ENCODE measurements around the gene DEFB132. TPM values are rescaled to one million over a fixed set of nuclear protein-coding genes. Genes with fewer than 3 reads are reported as not detected.

The DEFB132 gene, protein sequence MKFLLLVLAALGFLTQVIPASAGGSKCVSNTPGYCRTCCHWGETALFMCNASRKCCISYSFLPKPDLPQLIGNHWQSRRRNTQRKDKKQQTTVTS
- total RNA-seq, result not detected in 2 replicates

DNA sequence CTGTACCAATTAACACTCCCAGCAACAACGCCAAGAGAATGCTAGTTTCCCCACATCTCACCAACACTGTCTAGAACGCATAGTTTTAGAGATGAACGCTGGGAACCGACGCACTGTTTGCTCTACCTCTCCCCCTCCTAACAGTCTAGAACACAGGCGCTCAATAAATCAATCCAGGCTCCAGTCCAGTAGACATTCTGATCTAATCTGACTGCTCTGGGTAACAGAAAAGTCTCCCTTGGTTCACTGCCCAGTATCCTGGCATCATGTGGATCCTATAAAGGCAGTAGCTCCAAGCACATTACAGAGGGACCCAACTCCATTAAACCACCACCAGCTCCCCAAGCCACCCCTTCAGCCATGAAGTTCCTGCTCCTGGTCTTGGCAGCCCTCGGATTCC lies at the start of gene DEFB132:
TSS of gene DEFB132 (plus strand) at position 306 of the 400 bp plus-strand sequence. CDS start at position 361, 55 bp downstream.
- Histone ChIP-seq H3K36me3 (ENCODE audit: insufficient read depth, low read length) (no peaks in the 10 kb centered on the region), H3K79me2 (ENCODE audit: insufficient read depth, low read length) (no peaks in the 10 kb centered on the region), H3K27ac (ENCODE audit: low read depth, low read length) (no peak within 1 kb of the TSS), H3K9me3 (ENCODE audit: low read depth, low read length) (no peaks in the 10 kb centered on the region), H4K20me1 (ENCODE audit: insufficient read depth, low read length) (no peaks in the 10 kb centered on the region), H3K4me3 (ENCODE audit: insufficient read depth, low read length) (no peak within 1 kb of the TSS), H2AFZ (ENCODE audit: low read length) (no peak within 1 kb of the TSS), H3K27me3 (ENCODE audit: insufficient read depth, low read length) (peaks cover 12% of the 10 kb centered on the region), H3K4me2 (ENCODE audit: insufficient read depth, low read length) (no peak within 1 kb of the TSS), H3K4me1 (ENCODE audit: insufficient read depth, low read length) (no peaks in the 10 kb centered on the region)
- no peak for DNase-seq (ENCODE audit: insufficient read length, low spot score, missing footprints)
- TF ChIP-seq CTCF (IDR thresholded peaks at IDR 0.05; ENCODE audit: extremely low read depth, low read depth, low read length), result no peak

DNA sequence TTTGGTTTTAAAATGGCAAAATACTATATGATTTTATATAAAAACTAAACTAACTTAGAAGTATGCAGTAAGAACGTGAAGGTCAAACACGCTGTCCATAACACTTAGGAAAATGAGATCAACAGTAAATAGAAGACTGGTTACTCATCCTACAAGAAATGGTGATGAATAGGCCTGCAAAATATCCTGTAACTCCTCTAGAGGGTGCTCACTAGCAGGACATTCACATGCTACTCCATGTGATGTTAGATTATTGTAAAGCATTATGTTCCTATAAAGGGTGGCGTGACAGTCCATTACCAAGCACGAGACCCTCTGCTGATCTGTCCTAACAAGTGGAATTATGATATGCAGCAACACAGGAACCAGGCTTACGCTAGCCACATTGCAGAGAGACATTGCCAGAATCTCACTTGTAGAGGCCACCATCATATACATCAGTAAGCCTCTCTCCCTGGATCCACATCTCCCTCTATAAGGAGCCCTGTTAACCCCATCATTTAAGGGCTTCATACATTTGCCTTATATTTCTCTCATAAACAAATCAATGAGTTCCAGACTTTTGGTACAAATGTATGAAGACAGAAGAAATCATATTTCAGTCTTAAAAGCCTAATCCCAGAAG lies 48.5 kb upstream of the DEFB132 start:
- Histone ChIP-seq H3K27ac (ENCODE audit: low read depth, low read length) (no peak overlapping the region), H3K4me2 (ENCODE audit: insufficient read depth, low read length) (no peak overlapping the region), H3K4me3 (ENCODE audit: insufficient read depth, low read length) (no peak overlapping the region), H2AFZ (ENCODE audit: low read length) (no peak overlapping the region), H4K20me1 (ENCODE audit: insufficient read depth, low read length) (no peaks in the 10 kb centered on the region), H3K27me3 (ENCODE audit: insufficient read depth, low read length) (peaks cover 22% of the 10 kb centered on the region), H3K79me2 (ENCODE audit: insufficient read depth, low read length) (no peaks in the 10 kb centered on the region), H3K36me3 (ENCODE audit: insufficient read depth, low read length) (no peaks in the 10 kb centered on the region), H3K4me1 (ENCODE audit: insufficient read depth, low read length) (no peaks in the 10 kb centered on the region), H3K9me3 (ENCODE audit: low read depth, low read length) (no peaks in the 10 kb centered on the region)
- TF ChIP-seq CTCF (IDR thresholded peaks at IDR 0.05; ENCODE audit: extremely low read depth, low read depth, low read length), result peak; percentile 68
- DNase-seq (ENCODE audit: insufficient read length, low spot score, missing footprints), result peak; percentile 60

DNA sequence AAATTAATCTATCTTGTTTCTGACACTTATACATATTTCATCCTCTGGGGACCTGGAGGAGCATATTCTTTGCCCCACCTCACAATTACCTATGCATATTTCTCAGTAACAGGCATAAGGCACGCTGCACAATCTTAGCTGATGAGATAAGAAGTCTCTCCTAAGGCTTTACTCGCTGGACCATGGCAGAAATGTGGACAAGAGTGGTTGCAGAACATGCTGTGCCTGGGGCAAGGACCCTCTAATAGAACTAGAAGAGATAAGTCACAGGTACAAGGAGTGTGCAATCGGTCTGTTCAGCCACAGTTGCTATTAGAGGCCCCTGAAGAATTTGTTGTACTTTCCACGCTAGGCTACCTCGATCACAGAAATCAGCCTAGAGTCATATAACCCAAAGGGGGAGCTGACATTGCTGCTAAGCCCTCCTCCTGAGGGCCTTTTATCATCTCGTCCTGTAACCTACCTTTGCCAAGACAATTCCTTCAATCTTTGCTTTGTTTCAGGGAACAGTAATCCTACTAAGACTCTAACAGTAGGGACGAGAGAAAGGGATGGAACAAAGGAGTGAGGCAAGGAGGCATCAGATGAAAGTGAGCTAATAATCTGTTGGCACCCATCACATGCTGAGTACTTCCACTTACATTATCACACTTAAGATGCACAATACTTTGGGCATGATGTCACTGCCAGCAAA lies 46.6 kb upstream of the DEFB132 start:
- Histone ChIP-seq H3K27me3 (ENCODE audit: insufficient read depth, low read length) (peaks cover 19% of the 10 kb centered on the region), H3K4me1 (ENCODE audit: insufficient read depth, low read length) (no peaks in the 10 kb centered on the region), H4K20me1 (ENCODE audit: insufficient read depth, low read length) (no peaks in the 10 kb centered on the region), H3K4me2 (ENCODE audit: insufficient read depth, low read length) (no peak overlapping the region), H3K79me2 (ENCODE audit: insufficient read depth, low read length) (no peaks in the 10 kb centered on the region), H3K9me3 (ENCODE audit: low read depth, low read length) (no peaks in the 10 kb centered on the region), H3K36me3 (ENCODE audit: insufficient read depth, low read length) (no peaks in the 10 kb centered on the region), H3K4me3 (ENCODE audit: insufficient read depth, low read length) (no peak overlapping the region), H2AFZ (ENCODE audit: low read length) (no peak overlapping the region), H3K27ac (ENCODE audit: low read depth, low read length) (no peak overlapping the region)
- no peak for DNase-seq (ENCODE audit: insufficient read length, low spot score, missing footprints)
- TF ChIP-seq CTCF (IDR thresholded peaks at IDR 0.05; ENCODE audit: extremely low read depth, low read depth, low read length), result no peak

- no peak for DNase-seq (ENCODE audit: insufficient read length, low spot score, missing footprints)
- no peaks in the 10 kb centered on the region for H3K9me3 ChIP-seq (ENCODE audit: low read depth, low read length)
- H3K27me3 ChIP-seq (ENCODE audit: insufficient read depth, low read length), result peaks cover 13% of the 10 kb centered on the region
- no peaks in the 10 kb centered on the region for H3K79me2 ChIP-seq (ENCODE audit: insufficient read depth, low read length)
- no peak for TF ChIP-seq CTCF (IDR thresholded peaks at IDR 0.05; ENCODE audit: extremely low read depth, low read depth, low read length)
- H3K27ac ChIP-seq (ENCODE audit: low read depth, low read length), result no peak overlapping the region
- H3K4me2 ChIP-seq (ENCODE audit: insufficient read depth, low read length), result no peak overlapping the region
- H2AFZ ChIP-seq (ENCODE audit: low read length), result no peak overlapping the region
- H3K4me3 ChIP-seq (ENCODE audit: insufficient read depth, low read length), result no peak overlapping the region
- no peaks in the 10 kb centered on the region for H3K36me3 ChIP-seq (ENCODE audit: insufficient read depth, low read length)
- no peaks in the 10 kb centered on the region for H3K4me1 ChIP-seq (ENCODE audit: insufficient read depth, low read length)
- no peaks in the 10 kb centered on the region for H4K20me1 ChIP-seq (ENCODE audit: insufficient read depth, low read length)
Measured at GRCh38 chr20:214383-214782, 43.1 kb upstream of the DEFB132 start.

Measured in osteoblast (primary cell).